CD4-positive, CD25-positive, alpha-beta regulatory T cell (primary cell): ENCODE measurements around the gene PDCD1. TPM values are rescaled to one million over a fixed set of nuclear protein-coding genes. Genes with fewer than 3 reads are reported as not detected.

Source experiments
- ATAC-seq, 2 donors: fragments of 150-1000 bp; cut with Tn5 transposase; one replicate each; pipeline ENCODE4 v1.10.0; 2021; ENCODE audit warnings: low read depth in 2 of 2, moderate number of reproducible peaks in 2 of 2, moderate library complexity in 1 of 2
- DNase-seq, 3 donors: peaks; one replicate each; pipeline versions ENCODE4 v3.0.0 to v3.0.0-alpha.2; 2012 to 2022; ENCODE audit warnings: mixed read lengths in 1 of 3
- H3K27ac ChIP-seq: one replicate; pipeline ENCODE4 v1.7.0; 2013; ENCODE audit warnings: mild to moderate bottlenecking, low read length; ENCODE audit not compliant: insufficient read depth, poor library complexity, severe bottlenecking
- H3K27me3 ChIP-seq: one replicate; pipeline ENCODE4 v1.7.0; 2013; ENCODE audit warnings: low read length; ENCODE audit not compliant: control insufficient read depth, insufficient read depth
- H3K36me3 ChIP-seq: one replicate; pipeline ENCODE4 v1.7.0; 2013; ENCODE audit warnings: mild to moderate bottlenecking, low read length, moderate library complexity; ENCODE audit not compliant: control insufficient read depth, insufficient read depth
- H3K4me1 ChIP-seq: 2 replicates; pipeline ENCODE4 v1.7.0; 2013; ENCODE audit warnings: mild to moderate bottlenecking, low read length; ENCODE audit not compliant: insufficient read depth, control insufficient read depth, poor library complexity, severe bottlenecking
- H3K4me3 ChIP-seq: one replicate; pipeline ENCODE4 v1.7.0; 2013; ENCODE audit warnings: low read depth, mild to moderate bottlenecking, low read length, moderate library complexity
- H3K9me3 ChIP-seq, 2 experiments: 1 replicate in 1 of 2; 2 replicates in 1 of 2; pipeline ENCODE4 v1.7.0; 2013; ENCODE audit warnings: low read length in 2 of 2, mild to moderate bottlenecking in 1 of 2, moderate library complexity in 1 of 2; ENCODE audit not compliant: control insufficient read depth in 2 of 2
- H3K27ac Mint-ChIP-seq, 3 donors: one replicate each; pipeline ENCODE4 v1.8.0; 2020 to 2022; ENCODE audit warnings: mild to moderate bottlenecking in 3 of 3, mixed read lengths in 3 of 3, moderate library complexity in 2 of 3
- H3K27me3 Mint-ChIP-seq: one replicate; pipeline ENCODE4 v1.8.0; 2022; ENCODE audit warnings: mild to moderate bottlenecking, mixed read lengths
- H3K36me3 Mint-ChIP-seq: one replicate; pipeline ENCODE4 v1.8.0; 2020; ENCODE audit warnings: mixed read lengths
- H3K4me1 Mint-ChIP-seq, 4 donors: one replicate each; pipeline ENCODE4 v1.8.0; 2020 to 2022; ENCODE audit warnings: mixed read lengths in 4 of 4, mild to moderate bottlenecking in 1 of 4
- H3K4me3 Mint-ChIP-seq, 4 donors: one replicate each; pipeline ENCODE4 v1.8.0; 2020 to 2022; ENCODE audit warnings: mild to moderate bottlenecking in 4 of 4, mixed read lengths in 4 of 4, moderate library complexity in 3 of 4
- H3K9me3 Mint-ChIP-seq, 7 donors: one replicate each; pipeline ENCODE4 v1.8.0; 2020 to 2022; ENCODE audit warnings: mixed read lengths in 7 of 7, mild to moderate bottlenecking in 3 of 7, moderate library complexity in 2 of 7
- polyA plus RNA-seq, 4 donors: library from polyadenylated mRNA; unstranded; fragments of 300-500 nt; fragmentation: Illumina TruSeq; gene quantifications; one replicate each; pipeline ENCODE4 v1.2.3, GENCODE V29; 2021
- total RNA-seq: library from RNA; stranded (reverse); gene quantifications from one replicate; pipeline ENCODE4 v1.2.3, GENCODE V29; 2022

Gene PDCD1
- total and polyA plus RNA-seq, 5 donors from 2014 or later = 6.0 to 12.3 (median 7.2) TPM

GRCh38 chr2:241898463-241899270 lies 40.0 kb upstream of the PDCD1 start:
- no peak overlapping the region for H3K4me3 ChIP-seq
- H3K4me1 ChIP-seq = no peaks in the 10 kb centered on the region
- no peaks in the 10 kb centered on the region for H3K9me3 Mint-ChIP-seq
- no peaks in the 10 kb centered on the region for H3K27me3 Mint-ChIP-seq
- H3K9me3 ChIP-seq = no peaks in the 10 kb centered on the region
- no peak overlapping the region for H3K27ac ChIP-seq
- DNase-seq = no peak
- ATAC-seq = no peak
- peaks cover 0 to 20% (median 2%) of the 10 kb centered on the region in 4 donors for H3K4me1 Mint-ChIP-seq
- peak overlapping the region in 1 of 3 donors; percentile 11 for H3K27ac Mint-ChIP-seq
- H3K36me3 ChIP-seq = no peaks in the 10 kb centered on the region
- H3K27me3 ChIP-seq = no peaks in the 10 kb centered on the region
- H3K36me3 Mint-ChIP-seq = peaks cover 16% of the 10 kb centered on the region
- H3K4me3 Mint-ChIP-seq = no peak overlapping the region

- no peaks in the 10 kb centered on the region for H3K9me3 ChIP-seq
- no peak overlapping the region for H3K27ac ChIP-seq
- H3K4me3 ChIP-seq = no peak overlapping the region
- H3K4me1 ChIP-seq = no peaks in the 10 kb centered on the region
- no peaks in the 10 kb centered on the region for H3K27me3 Mint-ChIP-seq
- H3K27me3 ChIP-seq = no peaks in the 10 kb centered on the region
- ATAC-seq = no peak
- DNase-seq = no peak
- H3K27ac Mint-ChIP-seq = peak overlapping the region in 2 of 3 donors; percentile 43 to 71
- peaks cover 16% of the 10 kb centered on the region for H3K36me3 Mint-ChIP-seq
- no peaks in the 10 kb centered on the region for H3K36me3 ChIP-seq
- H3K4me3 Mint-ChIP-seq = no peak overlapping the region
- H3K9me3 Mint-ChIP-seq = no peaks in the 10 kb centered on the region
- H3K4me1 Mint-ChIP-seq = peaks cover 0 to 20% (median 3%) of the 10 kb centered on the region in 4 donors
Measured at GRCh38 chr2:241897231-241897916, 38.7 kb upstream of the PDCD1 start.

- H3K27ac Mint-ChIP-seq = peak overlapping the region in 1 of 3 donors; percentile 14
Measured at GRCh38 chr2:241896746-241897201, 38.1 kb upstream of the PDCD1 start.

GRCh38 chr2:241895712-241896641 lies 37.3 kb upstream of the PDCD1 start:
- H3K4me3 Mint-ChIP-seq = peak overlapping the region in 1 of 4 donors; percentile 16

More at GRCh38 chr2:241896746-241897201, 38.1 kb upstream of the PDCD1 start:
- Histone ChIP-seq H3K36me3 (no peaks in the 10 kb centered on the region), H3K27me3 (no peaks in the 10 kb centered on the region), H3K4me1 (no peaks in the 10 kb centered on the region), H3K9me3 (no peaks in the 10 kb centered on the region), H3K4me3 (no peak overlapping the region), H3K27ac (peak overlapping the region; percentile 1)
- Mint-ChIP-seq H3K36me3 (peaks cover 16% of the 10 kb centered on the region), H3K9me3 (no peaks in the 10 kb centered on the region), H3K4me3 (no peak overlapping the region), H3K27me3 (no peaks in the 10 kb centered on the region), H3K4me1 (peaks cover 0 to 19% (median 3%) of the 10 kb centered on the region in 4 donors)
- ATAC-seq = no peak
- DNase-seq = no peak

GRCh38 chr2:241895427-241895711 lies 36.7 kb upstream of the PDCD1 start:
- H3K4me1 Mint-ChIP-seq = peaks cover 0 to 11% (median 3%) of the 10 kb centered on the region in 4 donors
- Histone ChIP-seq H3K4me3 (no peak overlapping the region), H3K27me3 (no peaks in the 10 kb centered on the region), H3K4me1 (no peaks in the 10 kb centered on the region), H3K27ac (no peak overlapping the region), H3K36me3 (no peaks in the 10 kb centered on the region), H3K9me3 (no peaks in the 10 kb centered on the region)
- DNase-seq = no peak
- H3K4me3 Mint-ChIP-seq = no peak overlapping the region
- H3K36me3 Mint-ChIP-seq = peaks cover 11% of the 10 kb centered on the region
- no peaks in the 10 kb centered on the region for H3K9me3 Mint-ChIP-seq
- no peak for ATAC-seq
- H3K27me3 Mint-ChIP-seq = no peaks in the 10 kb centered on the region
- H3K27ac Mint-ChIP-seq = no peak overlapping the region

More at GRCh38 chr2:241895712-241896641, 37.3 kb upstream of the PDCD1 start:
- Histone ChIP-seq H3K27me3 (no peaks in the 10 kb centered on the region), H3K4me3 (no peak overlapping the region), H3K4me1 (no peaks in the 10 kb centered on the region), H3K36me3 (no peaks in the 10 kb centered on the region), H3K9me3 (no peaks in the 10 kb centered on the region), H3K27ac (no peak overlapping the region)
- no peaks in the 10 kb centered on the region for H3K9me3 Mint-ChIP-seq
- H3K27ac Mint-ChIP-seq = peak overlapping the region in 1 of 3 donors; percentile 78
- H3K4me1 Mint-ChIP-seq = peaks cover 0 to 14% (median 3%) of the 10 kb centered on the region in 4 donors
- H3K27me3 Mint-ChIP-seq = no peaks in the 10 kb centered on the region
- ATAC-seq = no peak
- H3K36me3 Mint-ChIP-seq = peaks cover 11% of the 10 kb centered on the region
- no peak for DNase-seq

- peaks cover under 1 to 10% (median 3%) of the 10 kb centered on the region in 4 donors for H3K4me1 Mint-ChIP-seq
- DNase-seq (no peak), ATAC-seq (peak in 1 of 2 donors; percentile 10)
- no peaks in the 10 kb centered on the region for H3K27me3 Mint-ChIP-seq
- Histone ChIP-seq H3K36me3 (no peaks in the 10 kb centered on the region), H3K4me1 (no peaks in the 10 kb centered on the region), H3K9me3 (no peaks in the 10 kb centered on the region), H3K4me3 (no peak overlapping the region), H3K27ac (no peak overlapping the region), H3K27me3 (no peaks in the 10 kb centered on the region)
- no peak overlapping the region for H3K4me3 Mint-ChIP-seq
- H3K9me3 Mint-ChIP-seq = no peaks in the 10 kb centered on the region
- H3K27ac Mint-ChIP-seq = no peak overlapping the region
- H3K36me3 Mint-ChIP-seq = peaks cover 13% of the 10 kb centered on the region
Measured at GRCh38 chr2:241894681-241895426, 36.2 kb upstream of the PDCD1 start.
